SW480 (cell line): ENCODE results near the gene REP15.
"Not testable (repeated sequence)": the region's sequence is repeated elsewhere in the genome, so short reads cannot be mapped to it uniquely, and the experiment has no call there.

Source experiments
- DNase-seq: peaks from one replicate; pipeline ENCODE4 v3.0.0-alpha.2; 2016; ENCODE audit warnings: low spot score

REP15 gene

DNA sequence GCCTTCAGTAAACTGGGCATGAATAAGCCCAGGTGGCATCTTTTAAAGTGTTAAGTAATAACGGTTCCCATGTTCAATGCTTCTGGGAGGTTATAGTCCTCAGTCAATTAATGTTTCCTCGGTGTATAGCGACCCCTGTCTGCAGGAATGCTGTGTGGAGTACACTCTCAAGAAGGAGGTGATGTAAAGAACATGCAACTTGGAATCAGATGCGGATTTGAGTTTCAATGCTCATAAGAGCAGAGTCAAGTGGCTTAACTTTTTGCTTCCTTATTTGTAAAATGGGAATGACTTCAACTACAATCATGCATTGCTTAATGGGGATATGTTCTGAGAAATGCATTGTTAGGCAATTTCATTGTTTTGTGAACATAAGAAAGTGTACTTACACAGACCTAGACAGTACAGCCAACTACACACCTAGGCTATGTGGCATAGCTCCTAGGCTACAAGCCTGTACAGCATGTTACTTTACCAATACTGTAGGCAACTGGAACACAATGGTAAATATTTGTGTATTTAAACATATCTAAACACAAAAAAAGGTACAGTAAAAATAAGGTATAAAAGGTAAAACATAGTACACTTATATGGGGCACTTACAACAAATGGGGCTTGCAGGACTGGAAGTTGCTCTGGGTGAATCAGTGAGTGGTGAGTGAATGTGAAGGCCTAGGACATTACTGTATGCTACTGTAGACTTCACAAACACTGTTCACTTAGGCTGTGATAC lies 7.6 kb downstream of the REP15 start:
- peak; percentile 88 for DNase-seq

DNA sequence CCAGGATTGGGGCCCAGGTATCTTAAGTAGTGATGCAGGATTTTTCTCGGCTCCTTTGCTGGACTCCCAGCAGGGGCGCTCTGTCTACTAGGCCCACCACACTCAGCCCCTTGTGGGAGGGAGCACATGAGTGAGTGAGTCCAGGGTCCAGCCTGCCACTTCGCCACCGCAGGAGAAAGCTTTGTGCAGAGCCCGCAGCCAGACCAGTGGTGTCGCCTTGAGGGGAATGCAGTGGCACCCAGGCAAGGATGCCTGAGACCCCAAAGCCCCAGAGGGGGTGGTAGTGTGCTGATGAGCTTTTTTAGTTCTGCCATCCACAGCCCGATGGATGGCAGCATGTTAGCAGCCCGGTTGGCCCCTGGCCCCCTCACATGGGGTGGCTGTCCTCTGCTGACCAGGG lies 9.0 kb downstream of the REP15 start:
- no peak for DNase-seq

- DNase-seq = no peak
These were observed 11.0 kb downstream of the REP15 start for GRCh38 chr12:27707216-27707615.

- DNase-seq = no peak
These were observed 13.1 kb downstream of the REP15 start for GRCh38 chr12:27709212-27709931.

DNA sequence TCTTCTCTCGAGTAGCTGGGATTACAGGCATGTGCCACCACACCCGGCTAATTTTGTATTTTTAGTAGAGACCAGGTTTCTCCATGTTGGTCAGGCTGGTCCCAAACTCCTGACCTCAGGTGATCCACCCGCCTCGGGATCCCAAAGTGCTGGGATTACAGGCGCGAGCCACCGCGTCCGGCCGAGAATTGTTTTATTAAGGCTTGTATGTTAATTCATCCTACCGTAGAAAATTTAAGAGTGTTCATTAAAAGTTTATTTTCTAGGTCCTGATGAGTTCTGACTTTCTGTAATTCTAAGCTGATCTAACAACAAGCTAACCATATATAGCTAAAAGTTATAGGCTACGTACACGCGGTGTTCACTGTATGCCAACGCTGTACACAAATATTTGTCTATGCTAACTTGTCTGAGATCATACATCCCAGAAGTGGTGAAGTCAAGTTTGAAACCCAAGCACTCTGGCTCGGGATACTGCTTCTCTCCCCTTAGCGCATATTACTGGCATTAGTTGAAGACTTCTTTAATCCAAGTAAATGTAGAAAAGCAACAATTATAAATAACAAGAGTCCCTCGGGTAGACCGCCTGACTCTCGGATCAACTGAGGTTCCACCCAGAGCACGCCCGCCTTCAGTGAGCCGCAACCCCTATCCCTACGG lies 13.8 kb downstream of the REP15 start:
- DNase-seq = peak; percentile 61

GRCh38 chr12:27710592-27711316 lies 14.5 kb downstream of the REP15 start, which contains the start of gene MRPS35:
Gene MRPS35 (plus strand): TSS chr12:27710832. CDS start chr12:27710844, 12 bp downstream.
- DNase-seq = peak; percentile 93

DNA sequence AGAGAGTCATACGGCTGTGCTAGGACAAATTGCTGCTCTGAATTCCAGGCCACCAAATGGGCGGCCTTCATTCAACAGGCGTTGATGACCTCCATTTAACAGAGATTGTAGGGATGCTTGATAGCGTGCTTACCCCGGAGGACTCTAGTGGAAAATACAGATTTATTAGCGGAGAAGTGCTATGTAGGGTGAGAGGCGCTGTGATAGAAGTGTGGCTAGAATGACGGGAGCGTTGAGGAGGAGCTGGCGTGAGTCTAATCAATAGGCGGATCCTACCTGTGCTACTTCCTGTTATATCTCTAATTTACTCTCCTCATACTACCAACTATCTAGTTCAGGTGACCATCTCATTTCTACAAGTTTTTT lies 15.1 kb downstream of the REP15 start:
- DNase-seq = peak; percentile 62

GRCh38 chr12:27711967-27712366 lies 15.7 kb downstream of the REP15 start:
- no peak for DNase-seq

DNA sequence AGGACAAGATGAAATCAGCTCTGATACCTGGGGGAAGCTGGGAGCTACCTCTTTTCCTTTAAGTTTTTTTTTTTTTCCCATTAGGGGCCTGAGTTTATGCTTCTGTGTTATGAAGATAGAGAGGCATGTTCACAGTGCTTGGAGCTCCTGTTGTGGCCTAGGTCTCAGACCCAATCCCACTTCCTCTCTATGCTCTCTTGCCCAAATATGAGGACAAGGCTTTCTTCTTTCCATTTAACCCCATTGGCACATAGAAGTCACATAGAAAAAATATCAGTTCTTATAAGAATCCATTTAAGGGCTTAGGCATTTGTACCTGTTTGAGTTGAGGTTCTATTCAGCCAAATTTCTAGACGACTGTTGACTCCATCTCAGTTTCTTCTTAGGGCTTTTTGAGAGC lies 27.0 kb downstream of the REP15 start:
- no peak for DNase-seq

DNA sequence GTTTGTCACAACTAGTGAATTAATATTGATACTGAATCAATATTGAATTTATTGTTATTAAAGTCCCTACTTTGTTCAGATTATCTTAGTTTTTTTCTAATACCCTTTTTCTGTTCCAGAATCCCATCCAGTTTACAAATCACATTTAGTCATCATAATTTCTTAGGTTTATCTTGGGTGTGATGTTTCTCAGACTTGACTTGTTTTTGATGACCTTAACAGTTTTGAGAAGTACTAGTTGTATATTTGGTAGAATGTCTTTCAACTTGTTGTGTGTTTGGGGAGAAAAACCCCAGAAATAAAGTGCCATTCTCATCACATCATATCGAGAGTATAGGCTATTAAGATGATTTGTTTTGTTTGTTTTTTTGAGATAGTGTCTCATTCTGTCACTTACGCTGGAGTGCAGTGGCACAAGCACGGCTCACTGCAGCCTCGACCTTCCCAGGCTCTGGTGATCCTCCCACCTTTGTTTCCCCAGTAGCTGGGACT lies 33.9 kb downstream of the REP15 start:
- DNase-seq = no peak

- peak; percentile 49 for DNase-seq
These were observed 36.0 kb downstream of the REP15 start for GRCh38 chr12:27732281-27732680.

GRCh38 chr12:27733052-27733656 lies 36.9 kb downstream of the REP15 start:
- peak; percentile 59 for DNase-seq

DNA sequence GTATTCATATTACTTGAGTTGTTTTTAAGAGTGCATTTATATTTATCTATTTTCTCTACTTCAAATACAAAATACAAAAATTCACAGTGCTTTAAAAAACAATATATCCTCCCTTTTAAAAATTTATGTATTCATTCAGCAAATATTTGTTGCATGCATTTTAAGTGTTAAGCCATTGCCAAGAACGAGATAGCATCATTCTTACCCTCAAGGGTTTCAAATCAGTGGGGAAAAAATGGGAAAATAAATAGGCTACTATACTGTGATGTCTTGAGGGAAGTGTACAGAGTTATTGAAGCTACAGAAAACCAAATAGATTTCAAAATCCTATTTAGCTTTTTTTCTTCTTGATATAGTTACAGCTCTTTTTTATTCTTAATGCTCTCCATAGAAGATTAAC lies 37.5 kb downstream of the REP15 start:
- DNase-seq = no peak

- not testable (repeated sequence) for DNase-seq
These were observed 38.1 kb downstream of the REP15 start for GRCh38 chr12:27734321-27734720.

DNA sequence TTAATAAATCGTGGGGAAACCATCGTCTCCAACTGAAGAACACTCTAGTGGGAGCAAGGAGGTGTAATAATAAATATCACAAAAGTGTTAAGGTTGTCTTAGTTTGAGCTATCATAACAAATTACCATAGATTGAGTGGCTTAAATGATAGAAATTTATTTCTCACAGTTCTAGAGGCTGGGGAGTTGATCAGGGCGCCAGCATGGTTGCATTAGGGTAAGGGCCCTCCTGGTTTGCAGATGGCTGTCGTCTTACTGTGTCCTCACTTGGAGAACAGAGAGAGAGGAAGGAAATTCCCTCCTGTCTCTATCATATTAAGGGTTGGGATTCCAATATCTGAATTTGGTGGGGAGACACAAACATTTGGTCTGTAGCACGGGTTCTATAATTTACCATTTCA lies 47.4 kb downstream of the REP15 start:
- no peak for DNase-seq

GRCh38 chr12:27745734-27746133 lies 49.5 kb downstream of the REP15 start:
- DNase-seq = not testable (repeated sequence)
